ENCODE results near the gene CPNE5.

CPNE5 gene

DNA sequence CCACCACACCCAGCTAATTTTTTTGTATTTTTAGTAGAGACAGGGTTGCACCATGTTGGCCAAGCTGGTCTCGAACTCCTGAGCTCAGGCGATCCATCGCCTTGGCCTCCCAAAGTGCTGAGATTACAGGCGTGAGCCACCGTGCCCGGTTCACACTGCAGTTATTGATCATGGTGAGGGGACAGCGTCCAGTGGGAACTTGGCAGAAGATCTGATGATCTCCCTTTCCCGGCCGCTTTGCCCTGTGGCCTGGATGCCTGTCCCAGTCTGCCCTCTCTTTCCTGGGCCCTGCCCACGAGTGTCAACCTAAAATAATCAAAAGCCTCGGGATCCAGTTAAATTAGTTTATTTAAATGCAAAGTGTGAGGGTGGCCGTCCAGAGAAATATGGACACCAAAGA is 42.2 kb downstream of the CPNE5 start:
- no peak for TF ChIP-seq CTCF (IDR thresholded peaks at IDR 0.05; ENCODE audit: extremely low read depth, missing control alignments)
- DNase-seq (ENCODE audit: low spot score), result no peak

- no peak for TF ChIP-seq CTCF (IDR thresholded peaks at IDR 0.05; ENCODE audit: extremely low read depth, missing control alignments)
- no peak for DNase-seq (ENCODE audit: low spot score)
Observed at GRCh38 chr6:36794713-36795065, 44.6 kb downstream of the CPNE5 start.

- no peak for DNase-seq (ENCODE audit: low spot score)
- no peak for TF ChIP-seq CTCF (IDR thresholded peaks at IDR 0.05; ENCODE audit: extremely low read depth, missing control alignments)
Observed at GRCh38 chr6:36793913-36794712, 45.1 kb downstream of the CPNE5 start.

DNA sequence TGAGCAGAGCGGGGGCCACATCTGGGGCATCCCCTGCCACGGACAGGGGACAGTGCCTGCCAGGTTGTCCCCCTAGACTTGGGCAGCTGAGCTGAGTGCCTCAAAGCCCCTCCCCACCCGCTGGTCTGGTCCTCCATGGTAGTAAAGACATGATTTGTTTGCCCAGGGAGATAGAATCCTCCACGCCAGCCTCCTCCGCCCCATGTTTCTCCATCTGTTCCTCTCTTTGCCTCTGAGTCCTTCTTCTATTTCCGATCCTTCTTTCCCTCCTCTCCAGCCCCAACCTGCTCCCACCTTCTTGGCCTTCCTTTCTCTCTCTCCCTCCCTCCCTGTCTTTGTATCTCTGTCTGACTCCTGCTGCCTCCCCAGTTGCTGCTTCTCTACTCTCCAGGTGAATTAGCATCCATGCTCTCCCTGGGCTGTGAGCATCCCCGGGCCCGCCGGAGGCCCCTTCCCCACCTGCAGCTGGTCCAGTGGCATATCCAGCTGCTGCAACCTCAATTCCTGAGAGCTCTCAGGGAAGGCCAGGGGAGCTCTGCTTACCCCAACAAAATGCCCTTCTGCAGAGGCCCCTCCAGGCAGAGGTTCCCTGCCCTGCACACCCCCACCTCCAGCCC is 45.8 kb downstream of the CPNE5 start:
- no peak for TF ChIP-seq CTCF (IDR thresholded peaks at IDR 0.05; ENCODE audit: extremely low read depth, missing control alignments)

GRCh38 chr6:36791521-36792135 is 47.6 kb downstream of the CPNE5 start:
- no peak for DNase-seq (ENCODE audit: low spot score)
- TF ChIP-seq CTCF (IDR thresholded peaks at IDR 0.05; ENCODE audit: extremely low read depth, missing control alignments), result no peak

More for the DNA sequence above, 45.8 kb downstream of the CPNE5 start:
- DNase-seq (ENCODE audit: low spot score), result no peak

GRCh38 chr6:36791085-36791484 is 48.2 kb downstream of the CPNE5 start:
- TF ChIP-seq CTCF (IDR thresholded peaks at IDR 0.05; ENCODE audit: extremely low read depth, missing control alignments), result no peak
- DNase-seq (ENCODE audit: low spot score), result no peak

DNA sequence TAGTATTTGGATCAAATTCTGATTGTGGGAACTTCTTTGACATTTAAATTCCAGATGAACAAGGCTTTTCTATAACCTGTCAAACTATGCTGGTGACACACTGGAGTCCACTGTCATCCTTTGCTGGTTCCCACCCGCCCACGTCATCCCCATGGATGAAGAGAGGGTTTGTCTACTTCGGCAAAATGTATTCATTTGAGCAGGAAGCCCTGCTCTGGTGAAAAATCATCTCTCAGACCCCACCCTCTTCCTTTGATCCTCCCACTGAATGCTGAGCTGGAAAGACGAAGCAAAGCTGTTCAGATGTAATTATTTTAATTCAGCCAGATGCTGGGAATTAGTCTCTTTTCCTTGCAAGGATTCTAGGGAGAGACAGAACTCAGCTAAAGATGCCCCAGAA is 50.5 kb downstream of the CPNE5 start:
- DNase-seq (ENCODE audit: low spot score), result no peak
- no peak for TF ChIP-seq CTCF (IDR thresholded peaks at IDR 0.05; ENCODE audit: extremely low read depth, missing control alignments)

All from GM20000 (cell line).